ENCODE measurements around the gene PTPRD. TPM values are rescaled to one million over a fixed set of nuclear protein-coding genes. Genes with fewer than 3 reads are reported as not detected.
"Not testable (repeated sequence)": the region's sequence is repeated elsewhere in the genome, so short reads cannot be mapped to it uniquely, and the experiment has no call there.

Gene PTPRD
- total RNA-seq, 1 experiment from 2014 or later: not detected

DNA sequence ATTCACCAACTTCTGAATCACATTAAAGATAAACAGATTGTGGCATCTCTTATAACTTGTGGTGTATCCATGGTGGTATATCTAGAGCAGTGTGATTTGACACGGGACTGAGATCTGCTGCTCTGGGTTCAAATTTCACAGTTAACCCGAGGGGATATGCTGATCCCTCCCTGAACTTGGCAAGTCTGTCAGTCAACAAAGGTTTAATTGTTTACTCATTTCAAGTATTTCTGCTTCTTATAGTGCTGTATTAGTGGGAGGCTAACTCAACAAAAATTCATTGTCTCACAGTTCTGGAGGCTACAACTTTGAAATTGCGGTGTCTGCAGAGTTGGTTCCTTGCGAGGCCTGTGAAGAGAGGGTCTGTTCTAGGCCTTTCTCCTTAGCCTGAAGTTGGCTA lies 1175.2 kb downstream of the PTPRD start:
- TF ChIP-seq CTCF (IDR thresholded peaks at IDR 0.05; ENCODE audit: unreplicated experiment): no peak
- DNase-seq (ENCODE audit: unreplicated experiment): no peak
- H3K4me1 Mint-ChIP-seq (ENCODE audit: insufficient read depth, unreplicated experiment): no peaks in the 10 kb centered on the region
- ChIA-PET CTCF (no interaction called here), POLR2A (no interaction called here)
- intact Hi-C loops (cut with micrococcal nuclease): no loop called here
- no peaks in the 10 kb centered on the region for H3K36me3 Mint-ChIP-seq (ENCODE audit: insufficient read depth, unreplicated experiment)
- no peak overlapping the region for H3K4me3 Mint-ChIP-seq (ENCODE audit: unreplicated experiment)
- peaks cover 11% of the 10 kb centered on the region for H3K9me3 Mint-ChIP-seq (ENCODE audit: unreplicated experiment)
- H3K27me3 Mint-ChIP-seq (ENCODE audit: insufficient read depth, unreplicated experiment): no peaks in the 10 kb centered on the region
- no peak overlapping the region for H3K27ac Mint-ChIP-seq (ENCODE audit: low read depth, unreplicated experiment)
- no TSS peak for BruUV-seq (replicated peaks)

- intact Hi-C loops (cut with micrococcal nuclease); POLR2A ChIA-PET; BruUV-seq (replicated peaks); H3K27ac Mint-ChIP-seq (ENCODE audit: low read depth, unreplicated experiment); H3K4me3 Mint-ChIP-seq (ENCODE audit: unreplicated experiment); H3K36me3 Mint-ChIP-seq (ENCODE audit: insufficient read depth, unreplicated experiment); H3K9me3 Mint-ChIP-seq (ENCODE audit: unreplicated experiment); H3K4me1 Mint-ChIP-seq (ENCODE audit: insufficient read depth, unreplicated experiment); H3K27me3 Mint-ChIP-seq (ENCODE audit: insufficient read depth, unreplicated experiment); DNase-seq (ENCODE audit: unreplicated experiment): not testable (repeated sequence)
- CTCF ChIA-PET: interaction anchor here (0.7 kb wide), 1 partner anchor 1691 kb away, joined by 3 read pairs; no protein-coding TSS in a partner anchor
Measured at GRCh38 chr9:9426454-9426853, 1186.3 kb downstream of the PTPRD start.

- intact Hi-C loops (cut with micrococcal nuclease): no loop called here
- Mint-ChIP-seq H3K27ac (ENCODE audit: low read depth, unreplicated experiment) (no peak overlapping the region), H3K4me1 (ENCODE audit: insufficient read depth, unreplicated experiment) (no peaks in the 10 kb centered on the region), H3K4me3 (ENCODE audit: unreplicated experiment) (no peak overlapping the region), H3K27me3 (ENCODE audit: insufficient read depth, unreplicated experiment) (peaks cover 26% of the 10 kb centered on the region), H3K36me3 (ENCODE audit: insufficient read depth, unreplicated experiment) (no peaks in the 10 kb centered on the region), H3K9me3 (ENCODE audit: unreplicated experiment) (no peaks in the 10 kb centered on the region)
- no peak for TF ChIP-seq CTCF (IDR thresholded peaks at IDR 0.05; ENCODE audit: unreplicated experiment)
- BruUV-seq (replicated peaks): no TSS peak
- no peak for DNase-seq (ENCODE audit: unreplicated experiment)
- ChIA-PET CTCF (no interaction called here), POLR2A (no interaction called here)
Measured at GRCh38 chr9:9412241-9412640, 1200.6 kb downstream of the PTPRD start.

GRCh38 chr9:9410736-9411135 lies 1202.1 kb downstream of the PTPRD start:
- intact Hi-C loops (cut with micrococcal nuclease): no loop called here
- BruUV-seq (replicated peaks): no TSS peak
- Mint-ChIP-seq H3K4me1 (ENCODE audit: insufficient read depth, unreplicated experiment) (no peaks in the 10 kb centered on the region), H3K4me3 (ENCODE audit: unreplicated experiment) (no peak overlapping the region), H3K27ac (ENCODE audit: low read depth, unreplicated experiment) (no peak overlapping the region), H3K9me3 (ENCODE audit: unreplicated experiment) (no peaks in the 10 kb centered on the region), H3K36me3 (ENCODE audit: insufficient read depth, unreplicated experiment) (no peaks in the 10 kb centered on the region), H3K27me3 (ENCODE audit: insufficient read depth, unreplicated experiment) (peaks cover 24% of the 10 kb centered on the region)
- DNase-seq (ENCODE audit: unreplicated experiment): no peak
- POLR2A ChIA-PET: no interaction called here
- TF ChIP-seq CTCF (IDR thresholded peaks at IDR 0.05; ENCODE audit: unreplicated experiment): no peak
- CTCF ChIA-PET: no interaction called here

- Mint-ChIP-seq H3K36me3 (ENCODE audit: insufficient read depth, unreplicated experiment) (no peaks in the 10 kb centered on the region), H3K27ac (ENCODE audit: low read depth, unreplicated experiment) (no peak overlapping the region), H3K9me3 (ENCODE audit: unreplicated experiment) (peaks cover 8% of the 10 kb centered on the region), H3K4me3 (ENCODE audit: unreplicated experiment) (no peak overlapping the region), H3K4me1 (ENCODE audit: insufficient read depth, unreplicated experiment) (no peaks in the 10 kb centered on the region), H3K27me3 (ENCODE audit: insufficient read depth, unreplicated experiment) (peaks cover 50% of the 10 kb centered on the region)
- TF ChIP-seq CTCF (IDR thresholded peaks at IDR 0.05; ENCODE audit: unreplicated experiment): no peak
- POLR2A ChIA-PET: no interaction called here
- DNase-seq (ENCODE audit: unreplicated experiment): no peak
- CTCF ChIA-PET: no interaction called here
- BruUV-seq (replicated peaks): no TSS peak
- intact Hi-C loops (cut with micrococcal nuclease): no loop called here
Measured at GRCh38 chr9:9399982-9400381, 1212.8 kb downstream of the PTPRD start.
